T-helper 2 cell treated with Interferon-gamma antibody and Interleukin-4, amounts not matched to agents 5 μg/mL and 100 μg/mL, for 36 hours (primary cell): ENCODE results near the gene RCN1.

Source experiments
- DNase-seq: peaks from one replicate; pipeline ENCODE4 v3.0.0; 2021; ENCODE audit warnings: low spot score
- H3K27ac Mint-ChIP-seq: one replicate; pipeline ENCODE4 v1.8.0; 2021; ENCODE audit warnings: mild to moderate bottlenecking, mixed read lengths
- H3K27me3 Mint-ChIP-seq: one replicate; pipeline ENCODE4 v1.8.0; 2021; ENCODE audit warnings: low read depth, mixed read lengths
- H3K36me3 Mint-ChIP-seq: one replicate; pipeline ENCODE4 v1.8.0; 2021; ENCODE audit warnings: low read depth, mixed read lengths
- H3K4me1 Mint-ChIP-seq: one replicate; pipeline ENCODE4 v1.8.0; 2021; ENCODE audit warnings: low read depth, mixed read lengths
- H3K4me3 Mint-ChIP-seq: one replicate; pipeline ENCODE4 v1.8.0; 2022; ENCODE audit warnings: mild to moderate bottlenecking, moderate library complexity, mixed read lengths
- H3K9me3 Mint-ChIP-seq: one replicate; pipeline ENCODE4 v1.8.0; 2021; ENCODE audit warnings: mixed read lengths

RCN1 gene

GRCh38 chr11:32068134-32068870, 22.6 kb upstream of the RCN1 start:
- Mint-ChIP-seq H3K9me3 (no peaks in the 10 kb centered on the region), H3K36me3 (no peaks in the 10 kb centered on the region), H3K4me3 (no peak overlapping the region), H3K4me1 (peaks cover 1% of the 10 kb centered on the region), H3K27ac (no peak overlapping the region), H3K27me3 (peaks cover 34% of the 10 kb centered on the region)
- DNase-seq, result no peak

- Mint-ChIP-seq H3K4me1 (no peaks in the 10 kb centered on the region), H3K27ac (no peak overlapping the region), H3K27me3 (peaks cover 36% of the 10 kb centered on the region), H3K9me3 (no peaks in the 10 kb centered on the region), H3K36me3 (no peaks in the 10 kb centered on the region), H3K4me3 (no peak overlapping the region)
- DNase-seq, result no peak
These were observed 21.4 kb upstream of the RCN1 start for GRCh38 chr11:32069361-32070058.

- no peaks in the 10 kb centered on the region for H3K36me3 Mint-ChIP-seq
- no peak overlapping the region for H3K27ac Mint-ChIP-seq
- H3K4me3 Mint-ChIP-seq, result no peak overlapping the region
- no peak for DNase-seq
- H3K9me3 Mint-ChIP-seq, result no peaks in the 10 kb centered on the region
- peaks cover 40% of the 10 kb centered on the region for H3K27me3 Mint-ChIP-seq
- H3K4me1 Mint-ChIP-seq, result no peaks in the 10 kb centered on the region
These were observed 20.2 kb upstream of the RCN1 start for GRCh38 chr11:32070692-32071091.

- no peak overlapping the region for H3K4me3 Mint-ChIP-seq
- no peaks in the 10 kb centered on the region for H3K9me3 Mint-ChIP-seq
- H3K27me3 Mint-ChIP-seq, result peaks cover 34% of the 10 kb centered on the region
- no peaks in the 10 kb centered on the region for H3K4me1 Mint-ChIP-seq
- no peak for DNase-seq
- no peaks in the 10 kb centered on the region for H3K36me3 Mint-ChIP-seq
- no peak overlapping the region for H3K27ac Mint-ChIP-seq
These were observed 19.1 kb upstream of the RCN1 start for GRCh38 chr11:32071811-32072210.

GRCh38 chr11:32072872-32073643, 17.8 kb upstream of the RCN1 start:
- DNase-seq, result no peak
- H3K27ac Mint-ChIP-seq, result no peak overlapping the region

GRCh38 chr11:32073644-32074026, 17.2 kb upstream of the RCN1 start:
- DNase-seq, result no peak
- Mint-ChIP-seq H3K36me3 (no peaks in the 10 kb centered on the region), H3K9me3 (no peaks in the 10 kb centered on the region), H3K27ac (no peak overlapping the region), H3K4me1 (no peaks in the 10 kb centered on the region), H3K4me3 (no peak overlapping the region), H3K27me3 (peaks cover 24% of the 10 kb centered on the region)

More at GRCh38 chr11:32072872-32073643, 17.8 kb upstream of the RCN1 start:
- Mint-ChIP-seq H3K36me3 (no peaks in the 10 kb centered on the region), H3K4me1 (no peaks in the 10 kb centered on the region), H3K4me3 (no peak overlapping the region), H3K9me3 (no peaks in the 10 kb centered on the region), H3K27me3 (peaks cover 26% of the 10 kb centered on the region)

- Mint-ChIP-seq H3K27me3 (peaks cover 17% of the 10 kb centered on the region), H3K27ac (no peak overlapping the region), H3K9me3 (no peaks in the 10 kb centered on the region), H3K36me3 (no peaks in the 10 kb centered on the region), H3K4me1 (no peaks in the 10 kb centered on the region), H3K4me3 (no peak overlapping the region)
- DNase-seq, result no peak
These were observed 11.3 kb upstream of the RCN1 start for GRCh38 chr11:32079553-32079952.

GRCh38 chr11:32080361-32080980, 10.4 kb upstream of the RCN1 start:
- Mint-ChIP-seq H3K4me3 (no peak overlapping the region), H3K27me3 (peaks cover 21% of the 10 kb centered on the region), H3K36me3 (no peaks in the 10 kb centered on the region), H3K4me1 (no peaks in the 10 kb centered on the region), H3K27ac (no peak overlapping the region), H3K9me3 (no peaks in the 10 kb centered on the region)
- no peak for DNase-seq

- no peak overlapping the region for H3K4me3 Mint-ChIP-seq
- H3K9me3 Mint-ChIP-seq, result no peaks in the 10 kb centered on the region
- H3K27me3 Mint-ChIP-seq, result peaks cover 25% of the 10 kb centered on the region
- H3K27ac Mint-ChIP-seq, result no peak overlapping the region
- DNase-seq, result no peak
- no peaks in the 10 kb centered on the region for H3K4me1 Mint-ChIP-seq
- no peaks in the 10 kb centered on the region for H3K36me3 Mint-ChIP-seq
These were observed 9.7 kb upstream of the RCN1 start for GRCh38 chr11:32081129-32081641.

GRCh38 chr11:32081901-32082300, 9.0 kb upstream of the RCN1 start:
- Mint-ChIP-seq H3K9me3 (no peaks in the 10 kb centered on the region), H3K36me3 (no peaks in the 10 kb centered on the region), H3K4me1 (no peaks in the 10 kb centered on the region), H3K27ac (no peak overlapping the region), H3K27me3 (peaks cover 31% of the 10 kb centered on the region), H3K4me3 (no peak overlapping the region)
- DNase-seq, result no peak

- no peak for DNase-seq
- no peak overlapping the region for H3K27ac Mint-ChIP-seq
- peaks cover 32% of the 10 kb centered on the region for H3K27me3 Mint-ChIP-seq
- no peaks in the 10 kb centered on the region for H3K4me1 Mint-ChIP-seq
- H3K9me3 Mint-ChIP-seq, result no peaks in the 10 kb centered on the region
- no peak overlapping the region for H3K4me3 Mint-ChIP-seq
- H3K36me3 Mint-ChIP-seq, result no peaks in the 10 kb centered on the region
These were observed 8.4 kb upstream of the RCN1 start for GRCh38 chr11:32082346-32082986.

- H3K27ac Mint-ChIP-seq, result no peak overlapping the region
- DNase-seq, result no peak
These were observed 3.3 kb upstream of the RCN1 start for GRCh38 chr11:32087597-32087996.

GRCh38 chr11:32088117-32088941, 2.5 kb upstream of the RCN1 start:
- H3K4me3 Mint-ChIP-seq, result no peak overlapping the region

More at GRCh38 chr11:32087597-32087996, 3.3 kb upstream of the RCN1 start:
- no peaks in the 10 kb centered on the region for H3K36me3 Mint-ChIP-seq
- H3K27me3 Mint-ChIP-seq, result peaks cover 34% of the 10 kb centered on the region
- H3K9me3 Mint-ChIP-seq, result no peaks in the 10 kb centered on the region
- H3K4me3 Mint-ChIP-seq, result no peak overlapping the region
- peaks cover 8% of the 10 kb centered on the region for H3K4me1 Mint-ChIP-seq

More at GRCh38 chr11:32088117-32088941, 2.5 kb upstream of the RCN1 start:
- peaks cover 29% of the 10 kb centered on the region for H3K27me3 Mint-ChIP-seq
- no peak overlapping the region for H3K27ac Mint-ChIP-seq
- DNase-seq, result peak; percentile 14
- no peaks in the 10 kb centered on the region for H3K36me3 Mint-ChIP-seq
- no peaks in the 10 kb centered on the region for H3K9me3 Mint-ChIP-seq
- H3K4me1 Mint-ChIP-seq, result peaks cover 12% of the 10 kb centered on the region
